ENCODE data around the gene ANKLE2. TPM values are rescaled to one million over a fixed set of nuclear protein-coding genes. Genes with fewer than 3 reads are reported as not detected.

ANKLE2 gene
- total and polyA plus RNA-seq, 2 of the 8 experiments (the other 6 are each of a cell fraction or from before 2014, with no cell fraction given) = 41.0 to 64.9 TPM

DNA sequence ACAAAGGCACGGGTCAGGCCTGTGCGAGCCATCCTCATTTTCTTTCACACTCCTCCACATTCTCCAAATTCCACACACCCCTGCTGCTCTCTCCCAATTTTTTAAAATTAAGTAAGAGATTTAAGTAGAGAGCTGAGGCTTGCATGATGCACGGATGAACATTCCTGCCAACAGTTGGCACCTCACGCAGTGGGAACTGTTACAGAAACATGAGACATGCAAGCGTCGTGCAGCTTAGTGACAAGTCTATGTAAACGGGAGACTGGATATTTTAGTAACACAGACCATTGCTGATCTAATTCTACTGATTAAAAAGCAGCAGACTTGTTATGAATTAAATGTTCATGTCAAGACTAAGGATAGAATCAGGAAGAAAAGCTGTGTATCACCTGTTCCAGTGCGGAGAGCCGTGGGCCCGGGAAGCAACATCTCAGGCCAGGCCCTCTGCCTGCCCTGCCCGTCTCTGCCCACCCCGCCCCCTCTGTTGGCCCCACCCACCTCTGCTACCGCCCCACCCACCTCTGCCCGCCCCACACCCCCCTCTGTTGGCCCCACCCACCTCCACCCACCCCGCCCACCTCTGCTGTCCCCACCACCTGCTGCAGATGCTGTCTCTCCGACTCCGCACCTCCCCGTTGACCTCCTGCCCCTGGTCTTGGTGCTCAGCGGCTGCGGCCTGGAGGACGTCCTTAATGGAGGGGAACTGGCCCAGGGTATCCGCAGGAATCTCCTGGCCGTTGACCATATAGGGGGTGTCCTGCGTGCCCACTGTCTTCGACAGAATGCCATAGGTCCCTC is 45.9 kb upstream of the ANKLE2 start (continued):
- TF ChIP-seq SP2 (IDR thresholded peaks at IDR 0.05; ENCODE audit: low read length) = no peak
- TF ChIP-seq ASH2L (IDR thresholded peaks at IDR 0.05; ENCODE audit: low read length) = no peak
- TF ChIP-seq RBBP5 (IDR thresholded peaks at IDR 0.05; ENCODE audit: borderline replicate concordance, low read depth, low read length) = no peak
- no peak for TF ChIP-seq KDM5A (IDR thresholded peaks at IDR 0.05; ENCODE audit: low read length)

Measured in H1 (cell line).